HEK293 (cell line): ENCODE results near the gene PTCRA.

Source experiments
- CTCF ChIA-PET: fragments of 350-600 bp; formaldehyde crosslinking; extraction: SDS; loops from one replicate; lab custom pipeline; 2021; ENCODE audit warnings: antibody characterized with exemption; lab: Yijun Ruan, JAX
- POLR2A ChIA-PET: fragments of 300-600 bp; formaldehyde crosslinking; extraction: SDS; loops from one replicate; lab custom pipeline; 2020; ENCODE audit warnings: antibody characterized with exemption, inconsistent platforms; lab: Yijun Ruan, JAX
- H3K27ac ChIP-seq: fragments of 200-500 bp; sonication (Bioruptor generic); 2 replicates; pipeline ENCODE4 v1.5.1; 2014; ENCODE audit warnings: low read depth, low read length, control low read depth, inconsistent platforms; ENCODE audit errors: extremely low read depth
- H3K36me3 ChIP-seq, 2 experiments: fragments of 200-500 bp in 1 of 2; sonication (Bioruptor generic) in 1 of 2; 1 replicate in 1 of 2; 2 replicates in 1 of 2; pipeline ENCODE4 v1.5.1; 2014 to 2017; ENCODE audit warnings: inconsistent platforms in 2 of 2, low read length in 2 of 2; ENCODE audit not compliant: control insufficient read depth in 2 of 2, insufficient read depth in 1 of 2
- H3K4me1 ChIP-seq: fragments of 200-500 bp; sonication (Bioruptor generic); 2 replicates; pipeline ENCODE4 v1.5.1; 2014; ENCODE audit warnings: mild to moderate bottlenecking, low read length, inconsistent platforms; ENCODE audit not compliant: control insufficient read depth, insufficient read depth
- H3K4me3 ChIP-seq: 2 replicates; pipeline ENCODE4 v1.5.1; 2011; ENCODE audit warnings: low read depth, mild to moderate bottlenecking, control low read depth, low read length, moderate library complexity
- H3K9me3 ChIP-seq: fragments of 200-500 bp; sonication (Bioruptor generic); 2 replicates; pipeline ENCODE4 v1.5.1; 2014; ENCODE audit warnings: low read depth, low read length, inconsistent platforms; ENCODE audit not compliant: control insufficient read depth, insufficient read depth
- EGR2 ChIP-seq: fragments of 450-650 bp; formaldehyde crosslinking; IDR thresholded peaks from 2 replicates; pipeline ENCODE4 v1.5.1; 2016; ENCODE audit warnings: low read depth, missing biosample characterization, missing genetic modification characterization
- HOXA7 ChIP-seq: sonication (generic); formaldehyde crosslinking; IDR thresholded peaks from 2 replicates; pipeline ENCODE4 v1.8.1; 2022; ENCODE audit warnings: missing genetic modification reagents, borderline replicate concordance
- PRDM1 ChIP-seq: fragments of 450-650 bp; formaldehyde crosslinking; IDR thresholded peaks from 2 replicates; pipeline ENCODE4; 2016; ENCODE audit warnings: missing biosample characterization, missing genetic modification characterization
- RBAK ChIP-seq: fragments of 450-650 bp; formaldehyde crosslinking; IDR thresholded peaks from 2 replicates; pipeline ENCODE4 v1.5.1; 2016; ENCODE audit warnings: missing biosample characterization, missing genetic modification characterization
- SETDB1 ChIP-seq: IDR thresholded peaks from one replicate; pipeline ENCODE4 v1.6.1; 2017; ENCODE audit warnings: mild to moderate bottlenecking, low read length, moderate library complexity, mixed read lengths; ENCODE audit not compliant: insufficient read length
- SP3 ChIP-seq: fragments of 450-650 bp; formaldehyde crosslinking; IDR thresholded peaks from 2 replicates; pipeline ENCODE4 v1.5.1; 2016; ENCODE audit warnings: missing biosample characterization, missing genetic modification characterization
- SP7 ChIP-seq: fragments of 450-650 bp; formaldehyde crosslinking; IDR thresholded peaks from 2 replicates; pipeline ENCODE4 v1.5.1; 2016; ENCODE audit warnings: missing biosample characterization, missing genetic modification characterization
- ZBTB17 ChIP-seq: fragments of 450-650 bp; formaldehyde crosslinking; IDR thresholded peaks from 2 replicates; pipeline ENCODE4 v1.5.1; 2016; ENCODE audit warnings: missing biosample characterization, missing genetic modification characterization
- ZBTB20 ChIP-seq: fragments of 450-650 bp; formaldehyde crosslinking; IDR thresholded peaks from 2 replicates; pipeline ENCODE4 v1.5.1; 2016; ENCODE audit warnings: missing biosample characterization, missing genetic modification characterization
- ZEB2 ChIP-seq: fragments of 450-650 bp; formaldehyde crosslinking; IDR thresholded peaks from 2 replicates; pipeline ENCODE4 v1.5.1; 2016; ENCODE audit warnings: missing biosample characterization, missing genetic modification characterization
- ZFHX2 ChIP-seq: fragments of 450-650 bp; formaldehyde crosslinking; conservative IDR thresholded peaks from 2 replicates; pipeline ENCODE4 v1.5.1; 2016; ENCODE audit warnings: missing biosample characterization, missing genetic modification characterization
- ZFP37 ChIP-seq: fragments of 450-650 bp; formaldehyde crosslinking; IDR thresholded peaks from 2 replicates; pipeline ENCODE4 v1.5.1; 2016; ENCODE audit warnings: missing biosample characterization, missing genetic modification characterization
- ZNF157 ChIP-seq: fragments of 450-650 bp; formaldehyde crosslinking; IDR thresholded peaks from 2 replicates; pipeline ENCODE4 v1.5.1; 2016; ENCODE audit warnings: missing biosample characterization, missing genetic modification characterization
- ZNF175 ChIP-seq: fragments of 450-650 bp; formaldehyde crosslinking; IDR thresholded peaks from 2 replicates; pipeline ENCODE4 v1.5.1; 2016; ENCODE audit warnings: missing biosample characterization, missing genetic modification characterization
- ZNF19 ChIP-seq: fragments of 450-650 bp; formaldehyde crosslinking; IDR thresholded peaks from 2 replicates; pipeline ENCODE4; 2016; ENCODE audit warnings: missing biosample characterization, missing genetic modification characterization, low read depth
- ZNF335 ChIP-seq: fragments of 450-650 bp; formaldehyde crosslinking; conservative IDR thresholded peaks from 2 replicates; pipeline ENCODE4 v1.5.1; 2016; ENCODE audit warnings: missing biosample characterization, missing genetic modification characterization
- ZNF394 ChIP-seq: fragments of 450-650 bp; formaldehyde crosslinking; IDR thresholded peaks from 2 replicates; pipeline ENCODE4 v1.5.1; 2016; ENCODE audit warnings: missing biosample characterization, missing genetic modification characterization, mild to moderate bottlenecking, moderate library complexity, borderline replicate concordance
- ZNF416 ChIP-seq: fragments of 450-650 bp; formaldehyde crosslinking; IDR thresholded peaks from 2 replicates; pipeline ENCODE4 v1.5.1; 2016; ENCODE audit warnings: missing biosample characterization, missing genetic modification characterization
- ZNF426 ChIP-seq: fragments of 450-650 bp; formaldehyde crosslinking; IDR thresholded peaks from 2 replicates; pipeline ENCODE4 v1.5.1; 2017; ENCODE audit warnings: missing biosample characterization, missing genetic modification characterization, mild to moderate bottlenecking, inconsistent platforms, moderate library complexity
- ZNF48 ChIP-seq: fragments of 450-650 bp; formaldehyde crosslinking; IDR thresholded peaks from 2 replicates; pipeline ENCODE4 v1.5.1; 2016; ENCODE audit warnings: missing biosample characterization, missing genetic modification characterization
- ZNF501 ChIP-seq: fragments of 450-650 bp; formaldehyde crosslinking; IDR thresholded peaks from 2 replicates; pipeline ENCODE4 v1.5.1; 2016; ENCODE audit warnings: missing biosample characterization, missing genetic modification characterization
- ZNF514 ChIP-seq: fragments of 450-650 bp; formaldehyde crosslinking; IDR thresholded peaks from 2 replicates; pipeline ENCODE4 v1.5.1; 2016; ENCODE audit warnings: missing biosample characterization, missing genetic modification characterization
- ZNF561 ChIP-seq: fragments of 450-650 bp; IDR thresholded peaks from 2 replicates; pipeline ENCODE4 v1.5.1; 2018; ENCODE audit warnings: missing biosample characterization, missing genetic modification characterization, borderline replicate concordance
- ZNF747 ChIP-seq: fragments of 450-650 bp; formaldehyde crosslinking; IDR thresholded peaks from 2 replicates; pipeline ENCODE4 v1.5.1; 2016; ENCODE audit warnings: missing biosample characterization, missing genetic modification characterization
- TF ChIP-seq, protein P1 (sequence below): fragments of 450-650 bp; formaldehyde crosslinking; IDR thresholded peaks from 2 replicates; pipeline ENCODE4 v1.5.1; 2016; ENCODE audit warnings: missing biosample characterization, missing genetic modification characterization
- TF ChIP-seq, protein P2 (sequence below): fragments of 450-650 bp; formaldehyde crosslinking; IDR thresholded peaks from 2 replicates; pipeline ENCODE4 v1.5.1; 2016; ENCODE audit warnings: missing biosample characterization, missing genetic modification characterization
- TF ChIP-seq, protein P3 (sequence below): fragments of 450-650 bp; formaldehyde crosslinking; IDR thresholded peaks from 2 replicates; pipeline ENCODE4 v1.5.1; 2016; ENCODE audit warnings: missing biosample characterization, missing genetic modification characterization

The PTCRA gene

DNA sequence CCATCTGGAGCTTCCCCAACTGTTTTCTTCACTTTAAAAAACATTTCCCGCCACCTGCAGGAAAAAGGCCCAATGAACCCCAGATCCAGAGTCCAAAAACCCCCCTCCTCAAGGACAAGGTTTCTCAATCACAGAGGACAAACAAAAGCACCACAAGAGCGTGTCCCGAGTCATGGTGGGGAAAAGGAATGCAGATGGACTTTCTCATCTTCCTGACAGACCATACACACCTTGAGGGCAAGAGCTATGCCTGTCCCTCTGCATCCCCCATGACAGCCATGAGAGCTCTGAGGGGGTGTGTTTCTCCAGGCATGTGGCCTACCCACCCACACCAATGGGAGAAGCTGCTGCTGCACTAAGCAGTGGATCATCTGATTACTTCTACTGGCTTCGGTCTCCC is 54.1 kb downstream of the PTCRA start:
- CTCF ChIA-PET = no interaction called here
- POLR2A ChIA-PET = interaction anchor here (2.0 to 4.2 kb wide), 2 partner anchors 9 to 14 kb away, joined by 7 to 20 read pairs; partner anchors contain the start of genes PEX6 and PPP2R5D
- Histone ChIP-seq H3K4me1 (no peaks in the 10 kb centered on the region), H3K36me3 (peaks cover 0 to 42% of the 10 kb centered on the region in 2 experiments; a peak in 2 of 3 replicates), H3K27ac (no peak overlapping the region), H3K9me3 (no peaks in the 10 kb centered on the region), H3K4me3 (no peak overlapping the region)
- 0 out of 2 replicates have a peak, but pooled peaks have one; percentile 33 for TF ChIP-seq EGR2 (tag by site-specific recombination)
- no peak for TF ChIP-seq ZNF19 (tag by site-specific recombination)
- TF ChIP-seq ZNF747 (tag by site-specific recombination) = no peak
- no peak for TF ChIP-seq ZNF501 (tag by site-specific recombination)
- no peak for TF ChIP-seq ZNF416 (tag by site-specific recombination)
- no peak for TF ChIP-seq ZNF48 (tag by site-specific recombination)
- TF ChIP-seq, protein P1, sequence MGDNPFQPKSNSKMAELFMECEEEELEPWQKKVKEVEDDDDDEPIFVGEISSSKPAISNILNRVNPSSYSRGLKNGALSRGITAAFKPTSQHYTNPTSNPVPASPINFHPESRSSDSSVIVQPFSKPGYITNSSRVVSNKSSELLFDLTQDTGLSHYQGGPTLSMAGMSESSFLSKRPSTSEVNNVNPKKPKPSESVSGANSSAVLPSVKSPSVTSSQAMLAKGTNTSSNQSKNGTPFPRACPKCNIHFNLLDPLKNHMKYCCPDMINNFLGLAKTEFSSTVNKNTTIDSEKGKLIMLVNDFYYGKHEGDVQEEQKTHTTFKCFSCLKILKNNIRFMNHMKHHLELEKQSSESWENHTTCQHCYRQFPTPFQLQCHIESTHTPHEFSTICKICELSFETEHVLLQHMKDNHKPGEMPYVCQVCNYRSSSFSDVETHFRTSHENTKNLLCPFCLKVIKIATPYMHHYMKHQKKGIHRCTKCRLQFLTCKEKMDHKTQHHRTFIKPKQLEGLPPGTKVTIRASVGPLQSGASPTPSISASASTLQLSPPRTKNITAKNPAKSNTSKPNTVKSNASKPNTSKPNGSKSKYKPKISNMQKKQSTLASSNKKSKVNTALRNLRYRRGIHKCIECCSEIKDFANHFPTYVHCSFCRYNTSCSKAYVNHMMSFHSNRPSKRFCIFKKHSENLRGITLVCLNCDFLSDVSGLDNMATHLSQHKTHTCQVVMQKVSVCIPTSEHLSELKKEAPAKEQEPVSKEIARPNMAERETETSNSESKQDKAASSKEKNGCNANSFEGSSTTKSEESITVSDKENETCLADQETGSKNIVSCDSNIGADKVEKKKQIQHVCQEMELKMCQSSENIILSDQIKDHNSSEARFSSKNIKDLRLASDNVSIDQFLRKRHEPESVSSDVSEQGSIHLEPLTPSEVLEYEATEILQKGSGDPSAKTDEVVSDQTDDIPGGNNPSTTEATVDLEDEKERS (tag by site-specific recombination) = no peak
- no peak for TF ChIP-seq ZNF426
- TF ChIP-seq ZNF157 (tag by site-specific recombination) = no peak
- 0 out of 2 replicates have a peak, but pooled peaks have one; percentile 22 for TF ChIP-seq ZFHX2
- no peak for TF ChIP-seq ZBTB20 (tag by site-specific recombination)
- TF ChIP-seq SP3 (tag by site-specific recombination) = no peak
- TF ChIP-seq ZFP37 (tag by site-specific recombination) = no peak
- no peak for TF ChIP-seq RBAK
- no peak for TF ChIP-seq SETDB1
- TF ChIP-seq HOXA7 (CRISPR knock-in tag) = no peak

DNA sequence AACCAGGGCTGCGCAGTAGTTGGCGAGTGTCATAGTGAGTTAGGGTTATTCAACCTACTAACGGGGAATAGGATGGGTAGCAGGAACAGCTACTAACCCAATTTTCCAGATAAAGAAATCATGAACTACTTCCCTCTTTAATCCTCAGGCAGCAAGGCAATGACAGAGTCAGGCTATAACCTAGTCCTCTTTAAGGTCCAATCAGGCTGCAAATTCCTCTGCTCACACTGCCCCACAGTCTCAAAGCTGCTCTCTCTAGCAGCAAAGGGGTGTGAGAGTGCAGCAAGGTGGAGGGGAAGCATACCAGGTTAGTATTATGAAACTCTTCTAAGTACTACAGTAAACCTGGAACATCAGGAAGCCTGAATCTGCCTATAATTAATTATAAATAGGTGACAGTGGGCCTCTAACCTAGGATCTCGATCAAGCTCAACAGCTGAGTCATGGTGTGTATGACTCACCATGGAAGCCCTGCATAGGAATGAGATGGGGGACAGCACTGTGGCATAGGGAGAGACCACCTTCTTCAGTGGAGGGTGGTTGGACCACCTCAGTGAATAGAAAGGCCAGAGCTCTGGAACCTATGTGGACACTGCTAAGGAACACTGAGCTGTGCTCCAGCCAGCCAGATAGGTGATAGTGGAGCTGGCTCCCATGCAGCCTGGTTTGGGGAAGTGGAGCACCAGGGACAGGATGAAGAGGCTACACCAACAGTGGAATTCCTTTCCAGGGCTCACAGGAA is 55.2 kb downstream of the PTCRA start:
- H3K4me3 ChIP-seq = no peak overlapping the region
- H3K27ac ChIP-seq = no peak overlapping the region
- H3K36me3 ChIP-seq = peaks cover 0 to 35% of the 10 kb centered on the region in 2 experiments; a peak in 2 of 3 replicates
- H3K4me1 ChIP-seq = no peaks in the 10 kb centered on the region
- ChIA-PET CTCF (interaction anchor here (0.5 to 1.6 kb wide), 5 partner anchors 10 to 363 kb away, joined by 3 to 7 read pairs (median 4); no protein-coding TSS in a partner anchor), POLR2A (interaction anchor here (0.5 to 4.2 kb wide), 9 partner anchors 8 to 83 kb away, joined by 3 to 20 read pairs (median 5); partner anchors contain the start of genes CNPY3, CUL7, KLHDC3 and PEX6)
- H3K9me3 ChIP-seq = no peaks in the 10 kb centered on the region
- no peak for TF ChIP-seq ZNF561
- peak; percentile 45 for TF ChIP-seq ZNF335 (tag by site-specific recombination)
- TF ChIP-seq PRDM1 (tag by site-specific recombination) = 0 out of 2 replicates have a peak, but pooled peaks have one; percentile 14
- TF ChIP-seq ZEB2 (tag by site-specific recombination) = 0 out of 2 replicates have a peak, but pooled peaks have one; percentile 34
- peak; percentile 51 for TF ChIP-seq ZNF394 (tag by site-specific recombination)
- TF ChIP-seq SP7 (tag by site-specific recombination) = peak; percentile 64
- TF ChIP-seq, protein P2, sequence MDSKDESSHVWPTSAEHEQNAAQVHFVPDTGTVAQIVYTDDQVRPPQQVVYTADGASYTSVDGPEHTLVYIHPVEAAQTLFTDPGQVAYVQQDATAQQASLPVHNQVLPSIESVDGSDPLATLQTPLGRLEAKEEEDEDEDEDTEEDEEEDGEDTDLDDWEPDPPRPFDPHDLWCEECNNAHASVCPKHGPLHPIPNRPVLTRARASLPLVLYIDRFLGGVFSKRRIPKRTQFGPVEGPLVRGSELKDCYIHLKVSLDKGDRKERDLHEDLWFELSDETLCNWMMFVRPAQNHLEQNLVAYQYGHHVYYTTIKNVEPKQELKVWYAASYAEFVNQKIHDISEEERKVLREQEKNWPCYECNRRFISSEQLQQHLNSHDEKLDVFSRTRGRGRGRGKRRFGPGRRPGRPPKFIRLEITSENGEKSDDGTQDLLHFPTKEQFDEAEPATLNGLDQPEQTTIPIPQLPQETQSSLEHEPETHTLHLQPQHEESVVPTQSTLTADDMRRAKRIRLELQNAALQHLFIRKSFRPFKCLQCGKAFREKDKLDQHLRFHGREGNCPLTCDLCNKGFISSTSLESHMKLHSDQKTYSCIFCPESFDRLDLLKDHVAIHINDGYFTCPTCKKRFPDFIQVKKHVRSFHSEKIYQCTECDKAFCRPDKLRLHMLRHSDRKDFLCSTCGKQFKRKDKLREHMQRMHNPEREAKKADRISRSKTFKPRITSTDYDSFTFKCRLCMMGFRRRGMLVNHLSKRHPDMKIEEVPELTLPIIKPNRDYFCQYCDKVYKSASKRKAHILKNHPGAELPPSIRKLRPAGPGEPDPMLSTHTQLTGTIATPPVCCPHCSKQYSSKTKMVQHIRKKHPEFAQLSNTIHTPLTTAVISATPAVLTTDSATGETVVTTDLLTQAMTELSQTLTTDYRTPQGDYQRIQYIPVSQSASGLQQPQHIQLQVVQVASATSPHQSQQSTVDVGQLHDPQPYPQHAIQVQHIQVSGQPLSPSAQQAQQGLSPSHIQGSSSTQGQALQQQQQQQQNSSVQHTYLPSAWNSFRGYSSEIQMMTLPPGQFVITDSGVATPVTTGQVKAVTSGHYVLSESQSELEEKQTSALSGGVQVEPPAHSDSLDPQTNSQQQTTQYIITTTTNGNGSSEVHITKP (tag by site-specific recombination) = peak; percentile 95
- TF ChIP-seq, protein P3, sequence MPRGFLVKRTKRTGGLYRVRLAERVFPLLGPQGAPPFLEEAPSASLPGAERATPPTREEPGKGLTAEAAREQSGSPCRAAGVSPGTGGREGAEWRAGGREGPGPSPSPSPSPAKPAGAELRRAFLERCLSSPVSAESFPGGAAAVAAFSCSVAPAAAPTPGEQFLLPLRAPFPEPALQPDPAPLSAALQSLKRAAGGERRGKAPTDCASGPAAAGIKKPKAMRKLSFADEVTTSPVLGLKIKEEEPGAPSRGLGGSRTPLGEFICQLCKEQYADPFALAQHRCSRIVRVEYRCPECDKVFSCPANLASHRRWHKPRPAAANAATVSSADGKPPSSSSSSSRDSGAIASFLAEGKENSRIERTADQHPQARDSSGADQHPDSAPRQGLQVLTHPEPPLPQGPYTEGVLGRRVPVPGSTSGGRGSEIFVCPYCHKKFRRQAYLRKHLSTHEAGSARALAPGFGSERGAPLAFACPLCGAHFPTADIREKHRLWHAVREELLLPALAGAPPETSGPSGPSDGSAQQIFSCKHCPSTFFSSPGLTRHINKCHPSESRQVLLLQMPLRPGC (tag by site-specific recombination) = peak; percentile 84
- no peak for TF ChIP-seq ZNF175 (tag by site-specific recombination)
- no peak for TF ChIP-seq ZNF514 (tag by site-specific recombination)
- TF ChIP-seq ZBTB17 (tag by site-specific recombination) = peak; percentile 74
